Neural progenitor cell (in vitro differentiated cells): Measurements from ENCODE around the gene EHMT1. TPM values are rescaled to one million over a fixed set of nuclear protein-coding genes. Genes with fewer than 3 reads are reported as not detected.

Experiments used
- DNase-seq: peaks from one replicate; pipeline ENCODE4 v3.0.0-alpha.2; 2016; ENCODE audit warnings: low spot score
- H2AFZ ChIP-seq: fragments of 200-600 bp; sonication (generic); replicated peaks from 2 replicates; pipeline ENCODE4 v1.6.1; 2016; ENCODE audit warnings: antibody characterized with exemption
- H3F3A ChIP-seq: fragments of 200-600 bp; sonication (generic); 2 replicates; pipeline ENCODE4 v1.6.1; 2016; ENCODE audit warnings: antibody characterized with exemption, low read depth
- H3K27ac ChIP-seq: fragments of 200-600 bp; sonication (generic); 2 replicates; pipeline ENCODE4 v1.5.1; 2016; ENCODE audit warnings: mild to moderate bottlenecking
- H3K27me3 ChIP-seq: fragments of 200-600 bp; sonication (generic); 2 replicates; pipeline ENCODE4 v1.6.1; 2016; ENCODE audit warnings: mild to moderate bottlenecking, moderate library complexity
- H3K36me3 ChIP-seq: fragments of 200-600 bp; sonication (generic); 2 replicates; pipeline ENCODE4 v1.5.1; 2016
- H3K4me1 ChIP-seq: fragments of 200-600 bp; sonication (generic); 2 replicates; pipeline ENCODE4 v1.6.1; 2016; ENCODE audit warnings: mixed run types
- H3K4me2 ChIP-seq: fragments of 200-600 bp; sonication (generic); 2 replicates; pipeline ENCODE4 v1.6.1; 2016
- H3K4me3 ChIP-seq: fragments of 200-600 bp; sonication (generic); 2 replicates; pipeline ENCODE4 v1.5.1; 2016
- H3K79me2 ChIP-seq: fragments of 200-600 bp; sonication (generic); 2 replicates; pipeline ENCODE4 v1.6.1; 2016; ENCODE audit warnings: low read depth
- H3K9ac ChIP-seq: fragments of 200-600 bp; sonication (generic); 2 replicates; pipeline ENCODE4 v1.6.1; 2016
- H3K9me3 ChIP-seq: fragments of 200-600 bp; sonication (generic); 2 replicates; pipeline ENCODE4 v1.5.1; 2016; ENCODE audit warnings: low read depth
- H4K20me1 ChIP-seq: fragments of 200-600 bp; sonication (generic); 2 replicates; pipeline ENCODE4 v1.6.1; 2016; ENCODE audit warnings: low read depth
- H3K27ac Mint-ChIP-seq: 3 replicates; pipeline ENCODE4 v1.8.0; 2021; ENCODE audit warnings: mixed read lengths
- H3K27me3 Mint-ChIP-seq: 2 replicates; pipeline ENCODE4 v1.8.0; 2022; ENCODE audit warnings: low read depth, mild to moderate bottlenecking, inconsistent platforms, moderate library complexity, mixed read lengths; ENCODE audit not compliant: insufficient read depth
- H3K36me3 Mint-ChIP-seq: 3 replicates; pipeline ENCODE4 v1.8.0; 2021; ENCODE audit warnings: mixed read lengths
- H3K4me1 Mint-ChIP-seq: 3 replicates; pipeline ENCODE4 v1.8.0; 2021; ENCODE audit warnings: mixed read lengths
- H3K4me3 Mint-ChIP-seq: 3 replicates; pipeline ENCODE4 v1.8.0; 2021; ENCODE audit warnings: mild to moderate bottlenecking, moderate library complexity, mixed read lengths
- H3K9me3 Mint-ChIP-seq: 3 replicates; pipeline ENCODE4 v1.8.0; 2020; ENCODE audit warnings: mixed read lengths
- EZH2 ChIP-seq: fragments of 200-600 bp; sonication (generic); IDR thresholded peaks from 2 replicates; pipeline ENCODE4 v1.6.1; 2017; ENCODE audit warnings: antibody characterized with exemption, mild to moderate bottlenecking, moderate library complexity
- EZH2phosphoT487 ChIP-seq: fragments of 200-600 bp; sonication (generic); IDR thresholded peaks from 2 replicates; pipeline ENCODE4 v1.6.1; 2017; ENCODE audit warnings: antibody characterized with exemption
- total RNA-seq: library from RNA; depleted of rRNA; stranded (reverse); fragments of >200 nt; gene quantifications from 2 replicates; pipeline ENCODE4 v1.2.3, GENCODE V29; 2015; ENCODE audit warnings: low replicate concordance
- TF ChIP-seq, protein P1 (sequence below): fragments of 200-600 bp; sonication (generic); IDR thresholded peaks from 2 replicates; pipeline ENCODE4 v1.5.1; 2017; ENCODE audit warnings: antibody characterized with exemption, mild to moderate bottlenecking

Gene EHMT1
- total RNA-seq, 1 donor from 2014 or later: 47.8 TPM

- H3K4me3 Mint-ChIP-seq: no peak overlapping the region
Measured at GRCh38 chr9:137843355-137843754, 224.6 kb downstream of the EHMT1 start.

DNA sequence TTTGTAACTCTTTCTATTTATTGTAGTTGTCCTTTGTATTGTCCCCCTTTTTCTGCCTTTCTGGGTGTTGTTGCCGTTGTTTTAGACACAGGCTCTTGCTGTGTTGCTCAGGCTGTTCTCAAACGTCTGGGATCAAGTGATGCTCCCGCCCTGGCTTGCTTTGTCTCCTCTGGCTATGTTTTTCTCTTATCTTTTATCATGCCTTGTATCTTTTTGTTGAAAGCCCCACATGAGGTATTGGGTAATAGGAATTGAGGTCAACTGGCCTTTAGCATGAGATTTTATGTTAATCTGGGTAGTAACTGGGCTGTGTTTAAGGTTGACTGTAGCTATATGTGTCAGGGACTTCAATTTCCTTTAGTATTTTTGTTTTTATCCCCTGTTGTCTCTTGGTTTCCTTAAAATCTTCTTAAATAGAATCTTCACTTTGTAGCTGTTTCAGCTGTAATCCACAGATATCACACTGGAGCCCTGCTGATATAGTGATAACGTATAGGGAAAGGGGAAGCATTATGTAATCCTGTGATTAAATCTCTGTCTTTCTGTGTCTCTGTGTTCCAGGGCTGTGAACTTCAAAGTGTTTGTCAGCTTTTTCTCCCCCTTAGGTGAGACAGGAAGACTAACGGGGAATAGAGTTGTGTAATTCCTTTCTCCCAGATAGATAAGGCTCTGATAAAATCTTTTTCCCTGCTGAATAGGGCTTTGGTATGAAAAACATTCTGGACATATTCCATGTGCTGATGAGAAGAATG is 232.9 kb downstream of the EHMT1 start:
- Histone ChIP-seq H3K9ac (no peak overlapping the region), H3K79me2 (no peaks in the 10 kb centered on the region), H3K36me3 (no peaks in the 10 kb centered on the region), H3K4me1 (no peaks in the 10 kb centered on the region), H2AFZ (no peak overlapping the region), H4K20me1 (no peaks in the 10 kb centered on the region), H3K27ac (no peak overlapping the region), H3K27me3 (no peaks in the 10 kb centered on the region), H3K9me3 (peaks cover 8% of the 10 kb centered on the region), H3K4me3 (no peak overlapping the region), H3F3A (no peaks in the 10 kb centered on the region), H3K4me2 (no peak overlapping the region)
- H3K9me3 Mint-ChIP-seq: peaks cover 19% of the 10 kb centered on the region
- H3K4me1 Mint-ChIP-seq: no peaks in the 10 kb centered on the region
- H3K27ac Mint-ChIP-seq: no peak overlapping the region
- H3K36me3 Mint-ChIP-seq: peaks cover 3% of the 10 kb centered on the region
- H3K4me3 Mint-ChIP-seq: no peak overlapping the region
- peaks cover 3% of the 10 kb centered on the region for H3K27me3 Mint-ChIP-seq
- DNase-seq: no peak
- TF ChIP-seq, protein P1, sequence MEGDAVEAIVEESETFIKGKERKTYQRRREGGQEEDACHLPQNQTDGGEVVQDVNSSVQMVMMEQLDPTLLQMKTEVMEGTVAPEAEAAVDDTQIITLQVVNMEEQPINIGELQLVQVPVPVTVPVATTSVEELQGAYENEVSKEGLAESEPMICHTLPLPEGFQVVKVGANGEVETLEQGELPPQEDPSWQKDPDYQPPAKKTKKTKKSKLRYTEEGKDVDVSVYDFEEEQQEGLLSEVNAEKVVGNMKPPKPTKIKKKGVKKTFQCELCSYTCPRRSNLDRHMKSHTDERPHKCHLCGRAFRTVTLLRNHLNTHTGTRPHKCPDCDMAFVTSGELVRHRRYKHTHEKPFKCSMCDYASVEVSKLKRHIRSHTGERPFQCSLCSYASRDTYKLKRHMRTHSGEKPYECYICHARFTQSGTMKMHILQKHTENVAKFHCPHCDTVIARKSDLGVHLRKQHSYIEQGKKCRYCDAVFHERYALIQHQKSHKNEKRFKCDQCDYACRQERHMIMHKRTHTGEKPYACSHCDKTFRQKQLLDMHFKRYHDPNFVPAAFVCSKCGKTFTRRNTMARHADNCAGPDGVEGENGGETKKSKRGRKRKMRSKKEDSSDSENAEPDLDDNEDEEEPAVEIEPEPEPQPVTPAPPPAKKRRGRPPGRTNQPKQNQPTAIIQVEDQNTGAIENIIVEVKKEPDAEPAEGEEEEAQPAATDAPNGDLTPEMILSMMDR: no peak
- TF ChIP-seq EZH2phosphoT487 (no peak), EZH2 (no peak)

More at GRCh38 chr9:137843355-137843754, 224.6 kb downstream of the EHMT1 start:
- H3F3A ChIP-seq: no peaks in the 10 kb centered on the region
- peaks cover 8% of the 10 kb centered on the region for H3K9me3 Mint-ChIP-seq
- DNase-seq: no peak
- H3K36me3 Mint-ChIP-seq: peaks cover 8% of the 10 kb centered on the region
- no peak overlapping the region for H3K4me2 ChIP-seq
- H3K27me3 ChIP-seq: no peaks in the 10 kb centered on the region
- no peak overlapping the region for H3K4me3 ChIP-seq
- H3K36me3 ChIP-seq: no peaks in the 10 kb centered on the region
- no peaks in the 10 kb centered on the region for H3K4me1 ChIP-seq
- TF ChIP-seq EZH2phosphoT487 (no peak), EZH2 (no peak)
- TF ChIP-seq, protein P1: no peak
- H3K4me1 Mint-ChIP-seq: peaks cover 4% of the 10 kb centered on the region
- H3K9me3 ChIP-seq: no peaks in the 10 kb centered on the region
- H3K27ac ChIP-seq: no peak overlapping the region
- H4K20me1 ChIP-seq: no peaks in the 10 kb centered on the region
- peaks cover 8% of the 10 kb centered on the region for H3K27me3 Mint-ChIP-seq
- no peak overlapping the region for H3K9ac ChIP-seq
- no peak overlapping the region for H3K27ac Mint-ChIP-seq
- H3K79me2 ChIP-seq: no peaks in the 10 kb centered on the region
- H2AFZ ChIP-seq: no peak overlapping the region

GRCh38 chr9:137853392-137853995 is 234.7 kb downstream of the EHMT1 start:
- TF ChIP-seq, protein P1: no peak
- TF ChIP-seq EZH2: no peak
- TF ChIP-seq EZH2phosphoT487: no peak
- Histone ChIP-seq H3F3A (no peaks in the 10 kb centered on the region), H3K9ac (no peak overlapping the region), H3K9me3 (peaks cover 8% of the 10 kb centered on the region), H3K27ac (no peak overlapping the region), H4K20me1 (no peaks in the 10 kb centered on the region), H3K27me3 (no peaks in the 10 kb centered on the region), H3K79me2 (no peaks in the 10 kb centered on the region), H3K4me3 (no peak overlapping the region), H3K4me2 (no peak overlapping the region), H3K36me3 (no peaks in the 10 kb centered on the region), H2AFZ (no peak overlapping the region), H3K4me1 (no peaks in the 10 kb centered on the region)
- no peaks in the 10 kb centered on the region for H3K4me1 Mint-ChIP-seq
- H3K27me3 Mint-ChIP-seq: peaks cover 3% of the 10 kb centered on the region
- H3K27ac Mint-ChIP-seq: no peak overlapping the region
- H3K9me3 Mint-ChIP-seq: peaks cover 22% of the 10 kb centered on the region
- peaks cover 3% of the 10 kb centered on the region for H3K36me3 Mint-ChIP-seq
- H3K4me3 Mint-ChIP-seq: no peak overlapping the region
- no peak for DNase-seq
